Measurements from ENCODE around the gene TCP1.
A peak's percentile ranks its signal among the peaks of the same experiment; 100 is the strongest.

The TCP1 gene

GRCh38 chr6:159729598-159730331, 59.6 kb downstream of the TCP1 start:
- H3K4me3 ChIP-seq = peak overlapping the region; percentile 95
- no peak for DNase-seq (ENCODE audit: low spot score in 2 of 2)
- H3K36me3 ChIP-seq (replicated peaks) = peaks cover 18% of the 10 kb centered on the region
- H3K9me3 ChIP-seq = no peaks in the 10 kb centered on the region
- H3K4me1 ChIP-seq = peaks cover 20% of the 10 kb centered on the region
- H3K27me3 ChIP-seq (ENCODE audit: low read depth) = no peaks in the 10 kb centered on the region
- in situ Hi-C loops (cut with MboI; ENCODE audit: low sequenced_read_pairs) = no loop called here

- no peak for DNase-seq (ENCODE audit: low spot score in 2 of 2)
- in situ Hi-C loops (cut with MboI; ENCODE audit: low sequenced_read_pairs) = no loop called here
- Histone ChIP-seq H3K4me1 (peaks cover 20% of the 10 kb centered on the region), H3K27me3 (ENCODE audit: low read depth) (no peaks in the 10 kb centered on the region), H3K4me3 (peak overlapping the region; percentile 95), H3K36me3 (replicated peaks) (peaks cover 18% of the 10 kb centered on the region), H3K9me3 (no peaks in the 10 kb centered on the region)
These were observed 60.9 kb downstream of the TCP1 start for GRCh38 chr6:159728531-159728964.
